T47D (cell line): Measurements from ENCODE around the gene RPL18.
A peak's percentile ranks its signal among the peaks of the same experiment; 100 is the strongest.

Source experiments
- DNase-seq, 2 experiments: peaks; one replicate each; pipeline versions ENCODE4 v3.0.0 to v3.0.0-alpha.2; 2011 to 2012; ENCODE audit warnings: low read depth in 1 of 2, low spot score in 1 of 2
- JUND ChIP-seq: IDR thresholded peaks from 2 replicates; pipeline ENCODE4 v1.6.1; 2012; ENCODE audit warnings: low read depth
- in situ Hi-C: cut with HindIII; loops from 2 replicates; pipeline ENCODE4 v1.10.0; 2016; ENCODE audit warnings: low sequenced_read_pairs, low pct_unique_long_range_greater_than_20kb

RPL18 gene

GRCh38 chr19:48624791-48625723 lies 6.1 kb upstream of the RPL18 start:
- DNase-seq, result no peak
- no peak for TF ChIP-seq JUND
- in situ Hi-C loops, result no loop called here

GRCh38 chr19:48624067-48624594 lies 5.2 kb upstream of the RPL18 start:
- TF ChIP-seq JUND, result no peak
- peak; percentile 66 to 89 for DNase-seq
- in situ Hi-C loops, result no loop called here

GRCh38 chr19:48623556-48624066 lies 4.6 kb upstream of the RPL18 start:
- TF ChIP-seq JUND, result no peak
- in situ Hi-C loops, result no loop called here
- no peak for DNase-seq

GRCh38 chr19:48619692-48620585 lies 961 bp upstream of the RPL18 start:
- in situ Hi-C loops, result no loop called here
- no peak for TF ChIP-seq JUND
- DNase-seq, result no peak

GRCh38 chr19:48618278-48618915 lies 581 bp downstream of the RPL18 start:
- no peak for DNase-seq
- TF ChIP-seq JUND, result no peak
- in situ Hi-C loops, result no loop called here

GRCh38 chr19:48617146-48617937 lies 1.6 kb downstream of the RPL18 start:
- peak in 1 of 2 experiments; percentile 73 for DNase-seq
- in situ Hi-C loops, result no loop called here
- TF ChIP-seq JUND, result no peak

- TF ChIP-seq JUND, result no peak
- in situ Hi-C loops, result no loop called here
- no peak for DNase-seq
Observed at GRCh38 chr19:48616491-48617056, 2.4 kb downstream of the RPL18 start.

GRCh38 chr19:48616041-48616436 lies 2.9 kb downstream of the RPL18 start:
- no peak for DNase-seq
- in situ Hi-C loops, result no loop called here
- no peak for TF ChIP-seq JUND

GRCh38 chr19:48615231-48616040 lies 3.5 kb downstream of the RPL18 start:
- no peak for DNase-seq
- TF ChIP-seq JUND, result no peak
- in situ Hi-C loops, result no loop called here

GRCh38 chr19:48614436-48615230 lies 4.3 kb downstream of the RPL18 start, which contains the start of gene FAM83E:
Gene FAM83E (minus strand): TSS chr19:48615076. CDS start chr19:48613372, 1,704 bp downstream.
- peak in 1 of 2 experiments; percentile 47 for DNase-seq
- TF ChIP-seq JUND, result no peak
- in situ Hi-C loops, result no loop called here
